ENCODE measurements around the gene IRF2.

The IRF2 gene

GRCh38 chr4:184396570-184397515, 77.5 kb downstream of the IRF2 start:
- H3K4me3 ChIP-seq (ENCODE audit: low read depth in 1 of 2, low read length in 2 of 2): no peak overlapping the region
- ATAC-seq (ENCODE audit: insufficient read depth, low read depth) (no peak), DNase-seq (no peak)
- no peak overlapping the region for H3K27ac ChIP-seq (ENCODE audit: low read length)
- H2AFZ ChIP-seq (ENCODE audit: low read depth, low read length): no peak overlapping the region
- no peak for TF ChIP-seq CTCF (IDR thresholded peaks at IDR 0.05; ENCODE audit: borderline replicate concordance, extremely low read depth, low read length, poor library complexity, severe bottlenecking)
- no peak for TF ChIP-seq EZH2 (IDR thresholded peaks at IDR 0.05; ENCODE audit: borderline replicate concordance, low read depth, low read length, severe bottlenecking)
- no peak overlapping the region for H3K9ac ChIP-seq (ENCODE audit: low read depth, low read length)
- no peak overlapping the region for H3K4me2 ChIP-seq (ENCODE audit: insufficient read depth, low read length)
- peaks cover 73% of the 10 kb centered on the region for H3K36me3 ChIP-seq (ENCODE audit: insufficient read depth, low read length)
- no peaks in the 10 kb centered on the region for H3K9me3 ChIP-seq (ENCODE audit: insufficient read depth, low read length, severe bottlenecking)
- H4K20me1 ChIP-seq (ENCODE audit: insufficient read depth, low read length): no peaks in the 10 kb centered on the region
- H3K79me2 ChIP-seq (ENCODE audit: insufficient read depth, low read length): no peaks in the 10 kb centered on the region
- no peaks in the 10 kb centered on the region for H3K27me3 ChIP-seq (ENCODE audit: insufficient read depth, low read length, poor library complexity)
- H3K4me1 ChIP-seq (ENCODE audit: insufficient read depth, low read length): no peaks in the 10 kb centered on the region

- H3K79me2 ChIP-seq (ENCODE audit: insufficient read depth, low read length): no peaks in the 10 kb centered on the region
- peaks cover 77% of the 10 kb centered on the region for H3K36me3 ChIP-seq (ENCODE audit: insufficient read depth, low read length)
- DNase-seq: no peak
- H3K9me3 ChIP-seq (ENCODE audit: insufficient read depth, low read length, severe bottlenecking): no peaks in the 10 kb centered on the region
- no peaks in the 10 kb centered on the region for H3K4me1 ChIP-seq (ENCODE audit: insufficient read depth, low read length)
- H3K27ac ChIP-seq (ENCODE audit: low read length): no peak overlapping the region
- no peak overlapping the region for H2AFZ ChIP-seq (ENCODE audit: low read depth, low read length)
- no peak overlapping the region for H3K4me3 ChIP-seq (ENCODE audit: low read depth in 1 of 2, low read length in 2 of 2)
- TF ChIP-seq EZH2 (IDR thresholded peaks at IDR 0.05; ENCODE audit: borderline replicate concordance, low read depth, low read length, severe bottlenecking) (no peak), CTCF (IDR thresholded peaks at IDR 0.05; ENCODE audit: borderline replicate concordance, extremely low read depth, low read length, poor library complexity, severe bottlenecking) (no peak)
- no peak overlapping the region for H3K4me2 ChIP-seq (ENCODE audit: insufficient read depth, low read length)
- no peak overlapping the region for H3K9ac ChIP-seq (ENCODE audit: low read depth, low read length)
- ATAC-seq (ENCODE audit: insufficient read depth, low read depth): no peak
- no peaks in the 10 kb centered on the region; the same call in 1 of the 2 replicates for H4K20me1 ChIP-seq (ENCODE audit: insufficient read depth, low read length)
- no peaks in the 10 kb centered on the region for H3K27me3 ChIP-seq (ENCODE audit: insufficient read depth, low read length, poor library complexity)
Observed at GRCh38 chr4:184395971-184396391, 78.4 kb downstream of the IRF2 start.

- no peak overlapping the region for H3K4me2 ChIP-seq (ENCODE audit: insufficient read depth, low read length)
- ATAC-seq (ENCODE audit: insufficient read depth, low read depth): no peak
- H2AFZ ChIP-seq (ENCODE audit: low read depth, low read length): no peak overlapping the region
Observed at GRCh38 chr4:184395451-184395917, 78.9 kb downstream of the IRF2 start.

More at GRCh38 chr4:184395451-184395917, 78.9 kb downstream of the IRF2 start:
- Histone ChIP-seq H3K27me3 (ENCODE audit: insufficient read depth, low read length, poor library complexity) (no peaks in the 10 kb centered on the region), H3K9ac (ENCODE audit: low read depth, low read length) (no peak overlapping the region), H3K27ac (ENCODE audit: low read length) (no peak overlapping the region), H3K79me2 (ENCODE audit: insufficient read depth, low read length) (no peaks in the 10 kb centered on the region), H4K20me1 (ENCODE audit: insufficient read depth, low read length) (no peaks in the 10 kb centered on the region; the same call in 1 of the 2 replicates), H3K4me1 (ENCODE audit: insufficient read depth, low read length) (no peaks in the 10 kb centered on the region), H3K9me3 (ENCODE audit: insufficient read depth, low read length, severe bottlenecking) (no peaks in the 10 kb centered on the region), H3K36me3 (ENCODE audit: insufficient read depth, low read length) (peaks cover 77% of the 10 kb centered on the region), H3K4me3 (ENCODE audit: low read depth in 1 of 2, low read length in 2 of 2) (no peak overlapping the region)
- no peak for TF ChIP-seq CTCF (IDR thresholded peaks at IDR 0.05; ENCODE audit: borderline replicate concordance, extremely low read depth, low read length, poor library complexity, severe bottlenecking)
- TF ChIP-seq EZH2 (IDR thresholded peaks at IDR 0.05; ENCODE audit: borderline replicate concordance, low read depth, low read length, severe bottlenecking): no peak
- DNase-seq: no peak

Measured in DND-41 (cell line).